Astrocyte of the hippocampus (primary cell): ENCODE results near the gene KATNBL1.

ENCODE experiments used
- DNase-seq: peaks from one replicate; pipeline ENCODE4 v3.0.0; 2011; ENCODE audit warnings: low read depth, low spot score

KATNBL1 gene

DNA sequence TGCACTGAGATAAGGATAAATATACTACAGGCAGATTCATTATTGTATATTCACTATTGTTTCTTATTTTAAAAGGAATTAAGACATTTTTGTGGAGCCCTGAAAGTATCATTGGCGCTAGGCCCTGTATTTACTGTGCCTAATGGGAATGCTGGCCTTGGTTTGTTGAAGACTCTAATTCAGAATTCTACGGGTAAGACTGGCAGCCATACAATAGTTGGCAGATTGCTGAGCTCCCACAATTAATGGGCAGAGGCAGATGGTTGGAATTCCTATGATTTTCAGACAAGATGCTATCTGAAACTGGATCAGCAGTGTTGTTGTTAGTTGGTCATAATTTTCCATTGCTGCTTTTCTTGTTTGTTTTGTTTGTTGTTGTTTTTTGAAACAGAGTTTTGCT, 93.3 kb downstream of the KATNBL1 start:
- DNase-seq = peak; percentile 77

DNA sequence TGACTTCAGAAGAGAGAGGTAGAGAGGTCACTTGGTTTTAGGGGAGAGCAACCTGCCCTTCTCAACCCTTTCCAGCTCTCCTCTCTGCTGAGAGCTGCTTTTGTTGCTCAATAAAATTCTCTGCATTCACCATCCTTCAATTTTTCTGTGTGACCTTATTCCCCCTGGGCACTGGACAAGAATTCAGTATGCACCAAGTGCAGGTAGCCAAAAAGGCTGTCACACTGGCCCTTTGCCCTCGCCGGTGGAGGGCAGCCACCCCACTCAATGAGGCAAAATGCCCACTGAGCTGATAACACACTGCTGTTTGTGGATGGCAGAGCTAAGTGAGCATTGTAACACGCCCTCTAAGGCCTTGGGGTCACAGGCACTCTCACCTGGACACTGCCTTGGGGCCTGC, 95.2 kb downstream of the KATNBL1 start:
- DNase-seq = no peak

DNA sequence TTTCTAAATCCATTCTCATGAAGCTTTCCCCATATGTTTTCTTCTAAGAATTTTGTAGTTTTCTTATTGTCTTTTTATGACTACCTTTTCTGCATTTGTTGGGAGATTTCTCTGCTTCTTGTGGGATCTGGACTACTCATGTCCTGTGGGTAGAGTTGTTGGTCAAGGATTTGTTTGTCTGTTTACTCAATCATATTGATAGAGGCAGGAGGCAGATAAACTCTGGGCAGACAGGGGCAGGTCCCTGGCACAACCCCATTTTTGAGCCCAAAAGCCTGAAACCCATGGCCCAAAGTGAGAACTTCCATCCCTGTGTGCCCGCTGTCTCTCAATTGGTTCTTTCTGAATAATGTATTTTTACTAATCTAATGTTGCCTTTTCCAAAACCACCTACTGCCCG, 95.7 kb downstream of the KATNBL1 start:
- no peak for DNase-seq

DNA sequence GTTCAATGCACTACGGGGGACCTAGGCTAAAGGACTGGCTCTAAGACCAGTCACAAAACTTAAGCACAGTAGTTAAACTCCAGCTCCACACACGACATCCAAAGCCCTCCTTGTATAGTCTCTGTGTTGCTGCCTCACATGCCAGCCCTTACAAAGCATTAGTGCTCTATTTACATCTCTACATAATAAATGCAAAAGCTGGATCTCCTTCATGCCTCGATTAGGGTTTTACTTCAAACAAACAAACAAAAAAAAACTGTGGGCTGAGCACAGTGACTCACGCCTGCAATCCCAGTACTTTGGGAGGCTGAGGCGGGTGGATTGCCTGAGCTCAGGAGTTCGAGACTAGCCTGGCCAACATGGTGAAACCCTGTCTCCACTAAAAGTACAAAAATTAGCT, 98.4 kb downstream of the KATNBL1 start:
- DNase-seq = no peak

DNA sequence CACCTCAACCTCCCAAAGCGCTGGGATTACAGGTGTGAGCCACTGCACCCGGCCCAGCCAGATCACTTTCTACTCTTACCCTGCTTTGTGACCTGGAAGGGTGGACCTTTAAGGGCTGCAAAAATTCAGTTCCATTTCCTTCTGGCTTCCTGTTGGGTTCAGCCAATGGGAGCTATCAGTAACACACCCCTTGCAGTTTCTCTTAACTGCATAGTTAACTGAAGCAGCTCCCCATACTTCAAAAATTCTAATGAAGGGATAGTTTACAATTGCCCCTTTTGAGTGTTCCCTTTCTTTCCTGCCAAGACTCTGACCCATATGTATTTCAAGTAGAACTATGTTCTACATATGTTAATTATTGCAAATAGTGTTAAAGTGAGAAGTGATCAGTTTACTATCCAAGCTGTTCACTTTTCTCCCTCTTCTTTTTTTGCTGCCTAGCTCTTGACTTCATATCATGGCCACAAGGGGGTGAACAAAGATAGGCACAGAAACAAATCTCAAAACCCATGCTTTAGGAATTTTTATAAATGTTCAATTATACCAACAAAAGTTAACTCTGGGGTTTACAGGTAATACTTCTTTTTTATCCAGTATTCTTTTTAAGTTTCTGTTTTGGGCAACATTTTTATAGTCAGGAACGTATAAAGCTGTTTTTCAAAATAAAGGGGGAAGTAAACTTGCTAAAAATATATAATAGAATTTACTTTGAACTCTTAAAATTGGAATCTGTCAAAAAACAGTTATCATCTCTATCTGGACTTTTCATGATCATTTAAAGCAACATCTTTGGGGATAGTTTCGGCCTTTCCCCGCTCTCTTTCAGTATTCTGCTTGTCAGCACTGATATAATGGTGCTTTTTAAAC, 99.9 kb downstream of the KATNBL1 start:
- peak; percentile 66 for DNase-seq

DNA sequence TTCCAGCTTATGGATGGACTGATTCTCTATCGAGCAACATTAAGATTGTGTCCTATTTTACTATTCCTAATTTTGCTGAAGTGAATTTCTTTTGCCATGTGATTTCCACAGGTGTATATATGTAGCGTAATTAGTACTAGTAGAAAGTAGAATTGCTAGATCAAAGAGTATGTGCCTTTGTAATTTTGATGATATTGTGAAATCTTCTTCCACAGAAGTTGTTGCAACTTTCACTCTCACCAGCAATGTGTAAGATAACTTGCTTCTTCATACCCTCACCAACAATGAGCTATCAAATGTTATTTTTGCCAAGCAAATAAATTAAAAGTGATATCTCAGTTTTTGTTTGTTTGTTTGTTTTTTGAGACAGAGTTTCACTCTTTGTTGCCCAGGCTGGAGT, 102.6 kb downstream of the KATNBL1 start:
- no peak for DNase-seq

DNA sequence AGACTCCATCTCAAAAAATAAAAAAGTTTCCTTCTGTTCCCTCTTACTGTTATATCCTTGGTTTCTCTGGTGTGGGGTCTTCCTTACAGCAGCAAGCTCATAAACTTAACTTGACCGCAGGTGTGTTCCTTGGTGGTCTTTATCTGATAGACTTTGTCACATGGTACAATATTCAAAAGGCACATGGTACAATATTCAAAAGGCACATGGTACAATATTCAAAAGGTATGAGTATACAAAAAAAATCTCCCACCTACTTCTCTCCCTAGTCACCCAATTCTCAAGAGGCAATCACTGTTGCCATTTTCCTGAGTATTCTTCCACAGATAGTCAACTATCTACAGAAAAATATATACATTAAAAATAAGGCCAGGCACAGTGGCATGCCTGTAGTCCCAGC, 103.5 kb downstream of the KATNBL1 start:
- no peak for DNase-seq

DNA sequence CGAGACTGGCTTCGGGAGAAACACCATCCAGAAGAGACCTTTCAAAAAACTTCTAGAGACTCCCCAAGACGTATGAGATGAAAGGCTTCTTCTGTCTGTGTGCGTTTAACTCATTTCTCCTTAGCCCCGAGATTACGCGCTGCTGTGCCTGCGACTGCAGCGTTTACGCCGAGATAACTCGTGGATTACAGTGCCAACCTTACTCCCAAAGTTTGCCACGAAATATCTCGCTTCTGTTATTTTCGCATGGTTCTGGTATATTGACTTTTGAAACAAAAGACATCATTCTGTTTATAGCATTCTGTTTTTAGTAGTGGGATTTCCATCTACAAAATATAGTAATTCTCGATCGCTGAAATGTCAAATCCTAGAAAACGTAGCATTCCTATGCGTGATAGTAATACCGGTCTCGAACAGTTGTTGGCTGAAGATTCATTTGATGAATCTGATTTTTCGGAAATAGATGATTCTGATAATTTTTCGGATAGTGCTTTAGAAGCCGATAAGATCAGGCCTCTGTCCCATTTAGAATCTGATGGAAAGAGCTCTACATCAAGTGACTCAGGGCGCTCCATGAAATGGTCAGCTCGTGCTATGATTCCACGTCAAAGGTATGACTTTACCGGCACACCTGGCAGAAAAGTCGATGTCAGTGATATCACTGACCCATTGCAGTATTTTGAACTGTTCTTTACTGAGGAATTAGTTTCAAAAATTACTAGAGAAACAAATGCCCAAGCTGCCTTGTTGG, 107.5 kb downstream of the KATNBL1 start:
- no peak for DNase-seq

DNA sequence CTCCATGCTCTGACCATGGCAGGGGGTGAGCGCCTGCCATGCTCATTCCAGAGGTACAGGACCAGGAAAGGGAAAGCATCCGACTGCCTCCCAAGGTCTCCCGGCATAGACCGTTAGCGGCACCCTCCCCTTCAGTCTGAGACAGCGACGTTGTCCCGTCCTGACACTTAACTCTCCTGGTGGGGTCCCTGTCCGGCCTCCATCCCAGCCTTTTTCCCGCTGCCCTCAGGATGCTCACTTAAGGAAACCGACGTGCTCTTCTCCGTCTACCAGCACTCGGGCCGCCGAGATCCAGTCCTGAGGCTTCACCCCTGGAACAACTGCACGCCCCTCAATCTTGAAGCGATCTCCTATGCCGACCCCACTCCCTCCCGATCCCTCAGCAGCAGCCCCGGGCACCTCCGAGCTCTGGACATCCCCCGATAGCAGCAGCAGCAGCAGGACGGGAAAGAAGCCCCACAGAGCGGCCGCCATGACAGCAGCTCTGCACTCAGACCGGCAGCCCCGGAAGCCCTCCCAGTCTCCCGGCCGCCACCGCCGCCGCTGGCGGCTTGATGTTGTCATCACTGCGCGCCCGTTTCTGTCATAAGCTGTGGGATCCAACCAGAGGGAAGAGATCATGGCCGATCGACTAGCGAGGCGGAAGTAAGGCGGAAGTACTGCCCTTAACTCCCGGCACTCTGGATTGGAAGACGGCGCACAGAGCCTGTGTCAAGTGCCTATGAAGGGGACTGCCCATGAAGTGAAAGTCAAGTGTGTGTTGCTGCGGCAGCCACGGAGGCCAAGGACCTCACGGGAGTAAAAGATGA, 108.3 kb downstream of the KATNBL1 start, which contains the start of the genes EMC7 and PGBD4:
Gene EMC7 (minus strand): TSS at position 497 of the 809 bp plus-strand sequence. CDS start 23 bp downstream, at position 474.
Gene PGBD4 (plus strand): TSS at position 718 of the 809 bp plus-strand sequence. CDS start 449 bp downstream, outside the sequence.
- DNase-seq = peak; percentile 100

DNA sequence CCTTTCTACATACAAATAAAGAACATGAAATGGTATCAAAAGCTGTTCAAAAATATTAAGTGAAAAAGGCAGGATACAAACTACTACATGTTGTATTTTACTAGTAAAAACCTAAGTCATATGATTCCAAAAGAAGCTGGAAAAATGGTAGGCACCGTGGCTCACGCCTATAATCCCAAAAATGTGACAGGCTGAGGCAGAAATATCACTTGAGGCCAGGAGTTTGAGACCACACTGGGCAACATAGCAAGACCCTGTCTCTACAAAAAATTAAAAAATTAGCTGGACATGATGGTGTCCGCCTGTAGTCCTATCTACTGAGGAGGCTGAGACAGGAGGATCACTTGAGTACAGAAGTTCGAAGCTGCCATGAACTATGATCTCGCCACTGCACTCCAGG, 110.0 kb downstream of the KATNBL1 start:
- no peak for DNase-seq
